ENCODE measurements around the gene ADISSP. TPM values are rescaled to one million over a fixed set of nuclear protein-coding genes. Genes with fewer than 3 reads are reported as not detected.

ADISSP gene
- total RNA-seq, 1 donor from 2014 or later = 55.8 TPM

GRCh38 chr20:3744037-3744436 lies 23.5 kb downstream of the ADISSP start:
- H3K4me3 Mint-ChIP-seq (ENCODE audit: low read depth) = no peak overlapping the region
- intact Hi-C loops (cut with micrococcal nuclease) = no loop called here
- DNase-seq (ENCODE audit: low spot score) = no peak
- H3K36me3 Mint-ChIP-seq (ENCODE audit: low read depth) = no peaks in the 10 kb centered on the region
- H3K27me3 Mint-ChIP-seq (ENCODE audit: low read depth) = peaks cover 6% of the 10 kb centered on the region
- peaks cover 7% of the 10 kb centered on the region for H3K4me1 Mint-ChIP-seq (ENCODE audit: low read depth)
- no peaks in the 10 kb centered on the region for H3K9me3 Mint-ChIP-seq
- no peak overlapping the region for H3K27ac Mint-ChIP-seq

GRCh38 chr20:3743251-3743650 lies 24.3 kb downstream of the ADISSP start:
- Mint-ChIP-seq H3K27me3 (ENCODE audit: low read depth) (peaks cover 6% of the 10 kb centered on the region), H3K4me3 (ENCODE audit: low read depth) (no peak overlapping the region), H3K9me3 (no peaks in the 10 kb centered on the region), H3K4me1 (ENCODE audit: low read depth) (peaks cover 7% of the 10 kb centered on the region), H3K36me3 (ENCODE audit: low read depth) (no peaks in the 10 kb centered on the region), H3K27ac (no peak overlapping the region)
- intact Hi-C loops (cut with micrococcal nuclease) = no loop called here
- no peak for DNase-seq (ENCODE audit: low spot score)

- H3K4me1 Mint-ChIP-seq (ENCODE audit: low read depth) = peaks cover 7% of the 10 kb centered on the region
- intact Hi-C loops (cut with micrococcal nuclease) = no loop called here
- no peaks in the 10 kb centered on the region for H3K9me3 Mint-ChIP-seq
- DNase-seq (ENCODE audit: low spot score) = no peak
- no peaks in the 10 kb centered on the region for H3K36me3 Mint-ChIP-seq (ENCODE audit: low read depth)
- peaks cover 9% of the 10 kb centered on the region for H3K27me3 Mint-ChIP-seq (ENCODE audit: low read depth)
- no peak overlapping the region for H3K4me3 Mint-ChIP-seq (ENCODE audit: low read depth)
- no peak overlapping the region for H3K27ac Mint-ChIP-seq
Measured at GRCh38 chr20:3741836-3742458, 25.6 kb downstream of the ADISSP start.

- no peak for DNase-seq (ENCODE audit: low spot score)
- Mint-ChIP-seq H3K4me3 (ENCODE audit: low read depth) (no peak overlapping the region), H3K9me3 (no peaks in the 10 kb centered on the region), H3K27me3 (ENCODE audit: low read depth) (peaks cover 9% of the 10 kb centered on the region), H3K27ac (no peak overlapping the region), H3K4me1 (ENCODE audit: low read depth) (peaks cover 7% of the 10 kb centered on the region), H3K36me3 (ENCODE audit: low read depth) (no peaks in the 10 kb centered on the region)
- intact Hi-C loops (cut with micrococcal nuclease) = no loop called here
Measured at GRCh38 chr20:3740615-3741301, 26.8 kb downstream of the ADISSP start.

- no peak for DNase-seq (ENCODE audit: low spot score)
- H3K4me1 Mint-ChIP-seq (ENCODE audit: low read depth) = peaks cover 6% of the 10 kb centered on the region
- H3K9me3 Mint-ChIP-seq = no peaks in the 10 kb centered on the region
- H3K27me3 Mint-ChIP-seq (ENCODE audit: low read depth) = peaks cover 11% of the 10 kb centered on the region
- H3K4me3 Mint-ChIP-seq (ENCODE audit: low read depth) = no peak overlapping the region
- intact Hi-C loops (cut with micrococcal nuclease) = no loop called here
- H3K36me3 Mint-ChIP-seq (ENCODE audit: low read depth) = no peaks in the 10 kb centered on the region
- H3K27ac Mint-ChIP-seq = no peak overlapping the region
Measured at GRCh38 chr20:3739926-3740451, 27.6 kb downstream of the ADISSP start.

GRCh38 chr20:3739054-3739925 lies 28.3 kb downstream of the ADISSP start:
- DNase-seq (ENCODE audit: low spot score) = no peak
- Mint-ChIP-seq H3K9me3 (no peaks in the 10 kb centered on the region), H3K4me3 (ENCODE audit: low read depth) (no peak overlapping the region), H3K27ac (no peak overlapping the region), H3K4me1 (ENCODE audit: low read depth) (no peaks in the 10 kb centered on the region), H3K27me3 (ENCODE audit: low read depth) (peaks cover 8% of the 10 kb centered on the region), H3K36me3 (ENCODE audit: low read depth) (no peaks in the 10 kb centered on the region)
- intact Hi-C loops (cut with micrococcal nuclease) = no loop called here

GRCh38 chr20:3738111-3739053 lies 29.2 kb downstream of the ADISSP start:
- no peak for DNase-seq (ENCODE audit: low spot score)
- intact Hi-C loops (cut with micrococcal nuclease) = no loop called here
- Mint-ChIP-seq H3K27ac (no peak overlapping the region), H3K9me3 (no peaks in the 10 kb centered on the region), H3K4me1 (ENCODE audit: low read depth) (no peaks in the 10 kb centered on the region), H3K4me3 (ENCODE audit: low read depth) (no peak overlapping the region), H3K27me3 (ENCODE audit: low read depth) (peaks cover 11% of the 10 kb centered on the region), H3K36me3 (ENCODE audit: low read depth) (no peaks in the 10 kb centered on the region)

GRCh38 chr20:3735768-3736167 lies 31.8 kb downstream of the ADISSP start:
- intact Hi-C loops (cut with micrococcal nuclease) = no loop called here
- Mint-ChIP-seq H3K36me3 (ENCODE audit: low read depth) (no peaks in the 10 kb centered on the region), H3K27ac (no peak overlapping the region), H3K9me3 (no peaks in the 10 kb centered on the region), H3K4me1 (ENCODE audit: low read depth) (no peaks in the 10 kb centered on the region), H3K4me3 (ENCODE audit: low read depth) (no peak overlapping the region), H3K27me3 (ENCODE audit: low read depth) (peaks cover 31% of the 10 kb centered on the region)
- no peak for DNase-seq (ENCODE audit: low spot score)

GRCh38 chr20:3734111-3734843 lies 33.3 kb downstream of the ADISSP start:
- Mint-ChIP-seq H3K27me3 (ENCODE audit: low read depth) (peaks cover 35% of the 10 kb centered on the region), H3K9me3 (no peaks in the 10 kb centered on the region), H3K27ac (no peak overlapping the region), H3K4me1 (ENCODE audit: low read depth) (no peaks in the 10 kb centered on the region), H3K4me3 (ENCODE audit: low read depth) (no peak overlapping the region), H3K36me3 (ENCODE audit: low read depth) (no peaks in the 10 kb centered on the region)
- DNase-seq (ENCODE audit: low spot score) = no peak
- intact Hi-C loops (cut with micrococcal nuclease) = no loop called here

GRCh38 chr20:3733119-3733995 lies 34.2 kb downstream of the ADISSP start:
- no peaks in the 10 kb centered on the region for H3K36me3 Mint-ChIP-seq (ENCODE audit: low read depth)

More at GRCh38 chr20:3733119-3733995, 34.2 kb downstream of the ADISSP start:
- H3K9me3 Mint-ChIP-seq = no peaks in the 10 kb centered on the region
- intact Hi-C loops (cut with micrococcal nuclease) = no loop called here
- no peaks in the 10 kb centered on the region for H3K4me1 Mint-ChIP-seq (ENCODE audit: low read depth)
- H3K27me3 Mint-ChIP-seq (ENCODE audit: low read depth) = peaks cover 37% of the 10 kb centered on the region
- no peak overlapping the region for H3K27ac Mint-ChIP-seq
- no peak overlapping the region for H3K4me3 Mint-ChIP-seq (ENCODE audit: low read depth)
- DNase-seq (ENCODE audit: low spot score) = no peak
